ENCODE data around the gene PANX1.
"Not testable (repeated sequence)": the region's sequence is repeated elsewhere in the genome, so short reads cannot be mapped to it uniquely, and the experiment has no call there.

The PANX1 gene

GRCh38 chr11:94128746-94129511, at the start of gene PANX1:
PANX1 (plus strand) TSS chr11:94128841; CDS start chr11:94129313, 472 bp downstream.
- peak; percentile 76 to 78 for DNase-seq

GRCh38 chr11:94084164-94084563, 44.5 kb upstream of the PANX1 start:
- no peak for DNase-seq

- DNase-seq, result no peak
These were observed 39.7 kb upstream of the PANX1 start for GRCh38 chr11:94088906-94089305.

GRCh38 chr11:94089341-94089740, 39.3 kb upstream of the PANX1 start:
- no peak for DNase-seq

- no peak for DNase-seq
These were observed 38.2 kb upstream of the PANX1 start for GRCh38 chr11:94090401-94090800.

GRCh38 chr11:94091091-94091490, 37.5 kb upstream of the PANX1 start:
- DNase-seq, result no peak

GRCh38 chr11:94100253-94100652, 28.4 kb upstream of the PANX1 start:
- DNase-seq, result no peak

GRCh38 chr11:94103471-94103870, 25.2 kb upstream of the PANX1 start:
- no peak for DNase-seq

GRCh38 chr11:94104734-94105133, 23.9 kb upstream of the PANX1 start:
- DNase-seq, result no peak

- DNase-seq, result no peak
These were observed 21.9 kb upstream of the PANX1 start for GRCh38 chr11:94106716-94107115.

GRCh38 chr11:94107363-94107762, 21.3 kb upstream of the PANX1 start:
- no peak for DNase-seq

- no peak for DNase-seq
These were observed 17.4 kb upstream of the PANX1 start for GRCh38 chr11:94111241-94111640.

GRCh38 chr11:94111660-94112059, 17.0 kb upstream of the PANX1 start:
- DNase-seq, result no peak

- no peak for DNase-seq
These were observed 16.3 kb upstream of the PANX1 start for GRCh38 chr11:94112206-94112953.

- DNase-seq, result no peak
These were observed 11.5 kb upstream of the PANX1 start for GRCh38 chr11:94117197-94117574.

- no peak for DNase-seq
These were observed 10.8 kb upstream of the PANX1 start for GRCh38 chr11:94117871-94118270.

- not testable (repeated sequence) for DNase-seq
These were observed 9.0 kb upstream of the PANX1 start for GRCh38 chr11:94119676-94120075.

GRCh38 chr11:94120516-94120915, 8.1 kb upstream of the PANX1 start:
- not testable (repeated sequence) for DNase-seq

- DNase-seq, result no peak
These were observed 7.7 kb upstream of the PANX1 start for GRCh38 chr11:94120946-94121345.

GRCh38 chr11:94125407-94126115, 3.1 kb upstream of the PANX1 start:
- no peak for DNase-seq

GRCh38 chr11:94127638-94128037, 1.0 kb upstream of the PANX1 start:
- no peak for DNase-seq

- DNase-seq, result no peak
These were observed 323 bp upstream of the PANX1 start for GRCh38 chr11:94128291-94128745.

GRCh38 chr11:94129512-94130297, 1.1 kb downstream of the PANX1 start:
- DNase-seq, result no peak
